ENCODE results near the gene ARRB1.

Gene ARRB1

DNA sequence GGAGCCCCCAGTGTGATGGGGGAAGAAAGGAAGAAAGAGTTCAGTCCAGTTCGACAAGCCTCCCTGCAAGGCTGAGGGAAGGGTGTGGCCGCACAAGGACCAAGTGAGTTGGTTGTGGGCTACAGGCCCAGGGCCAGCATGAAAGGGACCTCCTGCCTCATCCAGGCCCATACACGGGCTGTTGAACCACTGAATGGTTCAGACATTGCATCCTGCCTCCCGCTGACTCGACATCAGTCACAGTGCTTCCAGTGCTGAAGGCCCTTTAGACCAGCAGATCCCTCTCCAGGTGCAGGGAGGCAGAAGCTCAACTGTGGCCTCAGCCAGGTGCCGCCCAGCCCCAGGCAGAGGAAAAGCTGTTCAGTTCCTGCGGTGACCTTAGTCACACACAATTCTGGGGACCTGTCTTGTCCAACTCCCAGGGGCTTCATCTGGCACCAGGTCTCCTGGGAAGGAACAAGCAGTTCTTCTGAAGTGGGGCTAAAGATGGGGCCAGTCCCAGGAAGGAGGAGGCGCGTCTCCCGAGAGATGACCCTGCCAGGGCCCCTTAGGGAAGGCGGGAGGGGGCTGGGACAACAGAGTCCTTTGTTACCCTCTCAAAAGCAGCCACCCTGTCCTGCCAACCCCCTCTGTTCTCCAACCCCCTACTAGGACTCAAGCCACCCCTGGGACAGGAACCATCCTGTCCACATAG is 6.6 kb downstream of the ARRB1 start:
- DNase-seq (no peak), ATAC-seq (replicated peaks) (no peak)
- Mint-ChIP-seq H3K9me3 (no peaks in the 10 kb centered on the region), H3K36me3 (ENCODE audit: insufficient read depth) (peaks cover 5% of the 10 kb centered on the region), H3K4me3 (no peak overlapping the region), H3K27me3 (no peaks in the 10 kb centered on the region), H3K4me1 (ENCODE audit: low read depth in 2 of 2) (peaks cover 63 to 73% of the 10 kb centered on the region in 2 donors), H3K27ac (peak overlapping the region; percentile 8 to 64)

DNA sequence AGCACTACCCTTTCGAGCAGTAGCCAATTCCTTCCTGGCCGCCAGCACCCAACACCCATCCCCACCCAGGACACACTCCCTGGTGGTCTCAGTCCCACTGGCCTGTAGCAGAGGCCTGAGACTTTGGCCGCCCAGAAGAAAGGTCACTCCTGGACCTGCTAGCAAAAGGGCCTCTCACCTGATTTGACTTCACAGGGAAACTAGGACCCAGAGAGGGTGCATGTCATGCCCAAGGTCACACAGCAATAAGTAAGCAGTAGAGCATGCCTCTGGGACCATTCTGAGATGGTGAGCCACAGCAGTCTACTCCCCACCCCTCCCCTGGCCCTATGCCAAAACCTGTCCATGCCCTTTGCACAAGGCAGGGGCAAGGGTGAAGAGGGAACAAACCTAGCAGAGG is 7.3 kb downstream of the ARRB1 start:
- peaks cover 66 to 75% of the 10 kb centered on the region in 2 donors for H3K4me1 Mint-ChIP-seq (ENCODE audit: low read depth in 2 of 2)
- DNase-seq (no peak), ATAC-seq (replicated peaks) (no peak)
- H3K27me3 Mint-ChIP-seq: no peaks in the 10 kb centered on the region
- H3K36me3 Mint-ChIP-seq (ENCODE audit: insufficient read depth): peaks cover 5% of the 10 kb centered on the region
- no peak overlapping the region for H3K4me3 Mint-ChIP-seq
- H3K27ac Mint-ChIP-seq: peak overlapping the region in 1 of 2 donors; percentile 8
- no peaks in the 10 kb centered on the region for H3K9me3 Mint-ChIP-seq

DNA sequence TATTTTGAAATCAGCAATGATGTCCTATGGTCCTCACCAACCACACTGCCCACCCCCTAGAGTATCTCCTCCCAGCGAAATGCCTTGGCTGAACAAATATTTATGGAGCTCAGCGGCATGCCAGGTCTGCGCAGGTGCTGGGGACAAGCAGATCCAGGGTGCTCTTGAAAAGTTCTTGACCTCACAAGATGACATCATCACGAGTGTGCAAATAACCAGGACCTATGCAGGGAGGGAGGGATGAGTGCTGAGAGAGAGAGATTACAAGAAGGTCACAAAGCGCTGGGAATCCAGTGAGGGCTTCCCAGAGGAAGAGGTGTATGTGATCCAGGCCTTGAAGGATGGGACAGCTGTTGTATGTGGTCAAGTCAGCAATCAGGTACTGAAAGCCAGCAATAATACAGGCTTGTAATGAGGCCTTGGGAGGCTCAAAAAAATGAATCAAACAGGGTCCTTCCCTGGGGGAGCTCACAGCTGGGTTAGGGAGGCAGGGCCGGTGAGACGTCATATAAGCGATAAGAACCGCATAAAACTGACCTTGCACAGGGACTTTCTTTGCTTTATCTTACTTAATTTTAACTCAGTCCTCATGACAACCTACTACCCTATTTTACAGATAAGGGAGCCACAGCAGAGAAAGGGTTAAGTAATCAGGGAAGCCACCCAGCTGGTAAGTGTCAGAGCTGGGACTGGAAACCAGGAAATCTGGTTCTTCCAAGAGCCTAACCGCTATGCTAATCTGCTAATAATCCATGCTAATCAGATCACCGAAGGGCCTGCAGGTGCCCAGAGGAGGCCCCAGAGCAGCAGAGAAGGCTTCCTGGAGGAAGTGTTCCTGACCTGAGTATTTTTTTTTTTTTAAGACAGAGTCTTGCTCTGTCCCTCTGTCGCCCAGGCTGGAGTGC is 8.2 kb downstream of the ARRB1 start:
- Mint-ChIP-seq H3K4me1 (ENCODE audit: low read depth in 2 of 2) (peaks cover 66 to 70% of the 10 kb centered on the region in 2 donors), H3K4me3 (no peak overlapping the region)
- ATAC-seq (replicated peaks): no peak

DNA sequence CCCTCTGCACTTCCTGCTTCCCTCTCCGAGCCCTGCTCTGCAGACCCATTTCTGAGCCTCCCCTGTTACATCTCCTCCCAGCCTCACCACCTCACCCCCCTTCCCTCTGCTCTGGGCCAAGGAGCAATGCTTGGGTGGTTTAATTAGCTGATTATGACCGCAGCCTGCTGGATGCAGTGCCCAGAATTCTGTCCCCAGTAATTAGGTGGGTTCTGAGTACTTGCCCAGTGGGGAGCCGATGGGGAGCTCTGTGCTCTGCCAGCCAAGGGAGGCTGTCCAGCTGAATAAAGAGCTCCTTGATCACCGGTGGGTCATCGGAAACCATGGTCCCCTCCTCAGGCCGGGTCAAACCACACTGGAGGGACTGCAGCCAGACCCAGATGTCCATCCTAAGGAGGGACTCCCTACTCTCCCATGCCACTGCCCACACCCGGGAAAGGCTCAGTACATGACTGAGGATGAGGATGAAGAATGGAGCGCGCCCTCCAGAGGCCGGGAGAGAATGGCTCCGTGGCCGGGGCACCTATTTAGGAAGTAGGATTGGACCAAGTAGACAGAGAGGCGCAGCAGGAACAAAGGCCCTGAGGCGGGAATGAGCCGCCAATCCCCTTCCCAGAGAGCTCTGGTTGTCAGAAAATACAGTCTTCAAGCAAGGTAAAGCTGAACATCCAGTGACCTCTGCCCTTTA is 9.1 kb downstream of the ARRB1 start:
- DNase-seq: no peak
- Mint-ChIP-seq H3K4me3 (peak overlapping the region in 1 of 2 donors; percentile 67), H3K27ac (peak overlapping the region; percentile 65 to 92), H3K27me3 (no peaks in the 10 kb centered on the region), H3K9me3 (no peaks in the 10 kb centered on the region), H3K36me3 (ENCODE audit: insufficient read depth) (peaks cover 5% of the 10 kb centered on the region), H3K4me1 (ENCODE audit: low read depth in 2 of 2) (peaks cover 63 to 66% of the 10 kb centered on the region in 2 donors)
- no peak for ATAC-seq (replicated peaks)

More for the DNA sequence above, 8.2 kb downstream of the ARRB1 start:
- Mint-ChIP-seq H3K36me3 (ENCODE audit: insufficient read depth) (peaks cover 5% of the 10 kb centered on the region), H3K9me3 (no peaks in the 10 kb centered on the region), H3K27ac (peak overlapping the region; percentile 65 to 92), H3K27me3 (no peaks in the 10 kb centered on the region)
- DNase-seq: no peak

DNA sequence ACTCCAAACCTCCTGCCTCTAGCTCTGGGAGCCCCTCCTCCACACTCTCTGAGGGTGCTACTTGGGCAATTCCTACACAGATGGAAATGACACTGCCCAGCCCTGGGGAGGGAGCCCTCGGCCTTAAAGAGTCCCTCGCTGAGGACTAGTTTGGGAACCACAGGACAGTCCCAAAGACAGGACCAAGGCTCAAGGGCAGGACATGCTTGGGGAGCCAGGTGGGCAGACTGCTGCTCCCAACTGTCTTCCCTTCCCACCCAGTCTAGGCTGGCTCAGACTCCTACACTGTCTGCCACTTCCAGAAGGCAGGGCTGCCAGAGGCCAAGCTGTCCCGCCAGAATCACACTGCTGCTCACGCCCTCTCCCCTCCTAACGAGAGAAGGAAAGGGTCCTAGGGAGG is 9.8 kb downstream of the ARRB1 start:
- H3K27me3 Mint-ChIP-seq: no peaks in the 10 kb centered on the region
- H3K4me1 Mint-ChIP-seq (ENCODE audit: low read depth in 2 of 2): peaks cover 60 to 67% of the 10 kb centered on the region in 2 donors
- DNase-seq (no peak), ATAC-seq (replicated peaks) (no peak)
- H3K27ac Mint-ChIP-seq: peak overlapping the region; percentile 65 to 92
- H3K4me3 Mint-ChIP-seq: peak overlapping the region; percentile 67 to 84
- no peaks in the 10 kb centered on the region for H3K9me3 Mint-ChIP-seq
- peaks cover 5% of the 10 kb centered on the region for H3K36me3 Mint-ChIP-seq (ENCODE audit: insufficient read depth)

DNA sequence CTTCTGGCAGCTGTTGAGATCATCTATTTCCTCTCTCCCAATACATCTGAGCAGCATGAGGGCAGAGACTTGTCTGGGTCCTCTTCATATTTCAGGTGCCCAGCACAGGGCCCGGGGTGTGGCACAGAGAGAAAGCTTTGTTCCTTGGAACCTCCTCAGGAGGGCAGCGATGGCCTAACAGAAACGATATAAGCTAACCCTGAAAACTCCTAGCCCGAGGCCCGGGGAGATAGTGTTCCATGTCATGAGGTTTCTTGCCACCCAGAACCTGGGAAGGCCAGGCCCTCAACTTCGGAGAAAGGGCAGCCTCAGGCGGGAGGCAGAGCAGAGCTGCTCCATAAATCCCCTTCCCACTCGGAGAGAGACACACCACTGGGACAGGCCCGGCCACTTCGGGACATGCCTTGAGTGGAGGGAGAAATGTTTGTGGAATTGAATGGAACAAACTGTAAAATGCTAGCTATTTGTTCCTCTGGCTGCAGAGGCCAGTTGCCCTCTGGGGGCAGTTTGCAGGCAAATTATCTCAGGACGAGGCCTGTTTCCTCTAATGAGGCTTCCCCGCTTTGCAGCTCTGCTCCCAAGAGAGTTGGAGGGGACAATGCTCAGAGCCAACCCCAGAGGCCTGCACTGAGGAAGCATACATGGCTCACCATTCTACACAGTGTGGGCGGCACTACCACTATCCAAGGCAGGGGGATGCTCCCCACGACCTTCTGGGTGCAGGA is 11.6 kb downstream of the ARRB1 start:
- ATAC-seq (replicated peaks) (no peak), DNase-seq (no peak)
- peak overlapping the region; percentile 67 to 84 for H3K4me3 Mint-ChIP-seq
- no peaks in the 10 kb centered on the region for H3K27me3 Mint-ChIP-seq
- H3K27ac Mint-ChIP-seq: peak overlapping the region; percentile 65 to 92
- peaks cover 50 to 63% of the 10 kb centered on the region in 2 donors for H3K4me1 Mint-ChIP-seq (ENCODE audit: low read depth in 2 of 2)
- H3K36me3 Mint-ChIP-seq (ENCODE audit: insufficient read depth): peaks cover 5% of the 10 kb centered on the region
- no peaks in the 10 kb centered on the region for H3K9me3 Mint-ChIP-seq

DNA sequence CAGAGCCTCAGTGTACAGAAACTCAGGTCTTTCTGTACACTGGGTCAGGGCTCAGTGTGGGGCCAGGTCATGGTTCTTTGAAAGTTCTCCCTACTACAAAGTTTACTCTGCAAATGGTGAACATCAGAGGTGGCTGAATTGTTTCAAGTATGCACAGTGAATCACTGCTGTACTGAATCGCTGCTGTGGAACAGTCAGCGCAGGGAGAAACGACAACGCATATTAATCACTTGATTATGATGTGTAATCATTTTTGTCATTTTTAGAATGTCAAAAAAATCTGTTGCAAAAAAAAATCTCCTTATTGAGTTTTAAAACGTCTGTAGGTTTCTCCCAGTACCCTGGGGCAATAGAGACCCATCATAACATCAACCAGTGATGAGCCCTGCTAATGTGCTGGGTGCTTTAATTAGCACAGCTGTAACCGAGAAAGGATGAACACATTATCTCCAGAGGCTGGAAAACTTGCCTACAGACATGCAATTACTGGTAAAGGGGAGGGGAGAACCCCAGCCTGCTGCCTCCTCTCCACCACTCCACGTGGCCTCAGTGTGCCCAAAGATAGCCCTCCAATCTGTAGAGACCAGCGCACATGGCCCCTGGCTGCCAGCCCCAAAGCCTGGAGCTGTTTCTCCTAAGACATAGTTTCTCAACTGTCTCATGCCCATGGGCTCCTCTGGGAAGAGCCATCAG is 12.8 kb downstream of the ARRB1 start:
- Mint-ChIP-seq H3K4me1 (ENCODE audit: low read depth in 2 of 2) (peaks cover 49 to 61% of the 10 kb centered on the region in 2 donors), H3K9me3 (no peaks in the 10 kb centered on the region), H3K27me3 (no peaks in the 10 kb centered on the region), H3K4me3 (peak overlapping the region; percentile 41 to 84), H3K27ac (peak overlapping the region; percentile 65 to 92), H3K36me3 (ENCODE audit: insufficient read depth) (peaks cover 5% of the 10 kb centered on the region)
- ATAC-seq (replicated peaks): no peak
- no peak for DNase-seq

DNA sequence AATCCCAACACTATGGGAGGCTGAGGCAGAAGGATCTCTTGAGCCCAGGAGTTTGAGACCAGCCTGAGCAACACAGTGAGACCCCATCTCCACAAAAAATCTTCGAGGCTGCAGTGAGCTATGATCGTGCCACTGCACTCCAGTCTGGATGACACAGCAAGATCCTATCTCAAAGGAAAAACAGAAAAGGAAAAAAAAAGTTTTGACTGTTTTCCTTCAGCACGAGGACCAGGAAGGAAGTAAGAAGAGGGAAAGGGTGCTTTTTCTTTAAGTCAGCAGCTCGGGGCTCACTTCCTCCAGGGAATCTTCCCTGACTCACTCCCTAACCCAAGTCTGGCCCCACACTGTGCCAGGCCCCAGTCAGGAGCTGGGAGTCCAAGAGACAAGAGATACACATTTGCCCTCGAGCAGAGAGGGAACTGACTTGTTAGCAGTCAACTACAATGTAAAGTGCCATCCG is 14.2 kb downstream of the ARRB1 start:
- Mint-ChIP-seq H3K4me1 (ENCODE audit: low read depth in 2 of 2) (peaks cover 45 to 56% of the 10 kb centered on the region in 2 donors), H3K4me3 (no peak overlapping the region), H3K36me3 (ENCODE audit: insufficient read depth) (peaks cover 5% of the 10 kb centered on the region), H3K27me3 (no peaks in the 10 kb centered on the region), H3K9me3 (no peaks in the 10 kb centered on the region), H3K27ac (peak overlapping the region in 1 of 2 donors; percentile 20)
- no peak for DNase-seq
- ATAC-seq (replicated peaks): no peak

DNA sequence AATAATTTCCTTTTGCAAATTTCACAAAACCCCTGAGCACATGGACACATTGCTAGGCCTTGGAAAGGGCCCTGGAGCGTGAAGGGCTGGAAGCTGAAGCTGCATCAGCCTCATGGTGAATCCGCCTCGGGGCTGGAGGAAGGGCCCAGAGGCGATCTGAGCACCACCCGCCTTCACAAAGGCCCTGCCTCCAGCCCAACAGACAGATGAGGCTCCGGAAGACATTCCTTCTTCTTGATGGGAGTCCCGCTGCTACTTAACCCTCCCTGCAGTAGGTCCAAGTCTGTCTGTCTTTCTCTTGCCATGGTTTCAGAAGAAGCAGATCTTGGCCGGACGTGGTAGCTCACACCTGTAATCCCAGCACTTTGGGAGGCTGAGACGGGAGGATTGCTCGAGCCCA is 16.5 kb downstream of the ARRB1 start:
- peaks cover 3% of the 10 kb centered on the region for H3K36me3 Mint-ChIP-seq (ENCODE audit: insufficient read depth)
- peak overlapping the region in 1 of 2 donors; percentile 16 for H3K27ac Mint-ChIP-seq
- no peak overlapping the region for H3K4me3 Mint-ChIP-seq
- peaks cover 28 to 36% of the 10 kb centered on the region in 2 donors for H3K4me1 Mint-ChIP-seq (ENCODE audit: low read depth in 2 of 2)
- ATAC-seq (replicated peaks) (no peak), DNase-seq (no peak)
- no peaks in the 10 kb centered on the region for H3K27me3 Mint-ChIP-seq
- no peaks in the 10 kb centered on the region for H3K9me3 Mint-ChIP-seq

DNA sequence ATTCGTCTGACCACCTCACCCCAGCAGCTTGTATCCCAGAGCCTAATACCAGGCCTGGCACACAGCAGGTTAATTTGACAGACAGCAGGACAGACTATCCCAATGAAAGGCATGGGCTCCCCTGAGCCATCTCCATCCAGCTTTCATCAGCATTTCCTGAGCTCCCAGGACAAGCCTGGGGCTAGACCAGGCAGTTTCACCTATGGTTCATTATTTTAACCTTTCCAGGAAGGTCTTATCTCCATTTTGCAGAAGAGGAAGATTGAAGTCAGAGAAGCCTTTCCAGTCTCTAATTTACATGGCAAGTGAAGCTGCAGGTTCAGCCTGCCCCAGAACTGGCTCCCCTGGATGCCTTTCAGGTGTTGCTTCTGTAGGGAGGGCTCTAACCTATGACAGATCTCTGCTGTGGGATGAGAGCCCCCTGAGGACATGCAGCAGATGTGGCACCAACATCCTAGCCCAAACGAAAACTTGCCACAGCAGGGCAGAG is 17.0 kb downstream of the ARRB1 start:
- Mint-ChIP-seq H3K27me3 (no peaks in the 10 kb centered on the region), H3K36me3 (ENCODE audit: insufficient read depth) (peaks cover 3% of the 10 kb centered on the region), H3K9me3 (no peaks in the 10 kb centered on the region), H3K4me1 (ENCODE audit: low read depth in 2 of 2) (peaks cover 25 to 30% of the 10 kb centered on the region in 2 donors), H3K27ac (peak overlapping the region; percentile 77 to 82), H3K4me3 (no peak overlapping the region)
- DNase-seq (no peak), ATAC-seq (replicated peaks) (no peak)

DNA sequence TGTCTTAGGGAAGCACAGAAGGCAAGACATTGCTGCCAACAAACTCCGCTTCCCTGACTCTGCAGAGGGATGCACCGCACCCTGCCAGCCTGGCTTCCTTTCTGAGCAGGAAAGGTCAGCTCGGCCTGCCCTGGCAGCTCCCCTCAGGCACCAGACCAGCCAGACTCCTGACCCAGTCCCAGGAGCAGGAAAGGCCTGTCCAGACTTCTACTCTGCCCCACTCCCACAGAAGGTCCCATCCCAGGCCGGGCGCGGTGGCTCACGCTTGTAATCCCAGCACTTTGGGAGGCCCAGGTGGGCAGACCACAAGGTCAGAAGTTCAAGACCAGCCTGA is 17.7 kb downstream of the ARRB1 start:
- Mint-ChIP-seq H3K27me3 (no peaks in the 10 kb centered on the region), H3K9me3 (no peaks in the 10 kb centered on the region), H3K4me1 (ENCODE audit: low read depth in 2 of 2) (peaks cover 19 to 26% of the 10 kb centered on the region in 2 donors), H3K4me3 (no peak overlapping the region), H3K36me3 (ENCODE audit: insufficient read depth) (peaks cover 7% of the 10 kb centered on the region), H3K27ac (peak overlapping the region in 1 of 2 donors; percentile 82)
- DNase-seq: no peak
- ATAC-seq (replicated peaks): no peak

DNA sequence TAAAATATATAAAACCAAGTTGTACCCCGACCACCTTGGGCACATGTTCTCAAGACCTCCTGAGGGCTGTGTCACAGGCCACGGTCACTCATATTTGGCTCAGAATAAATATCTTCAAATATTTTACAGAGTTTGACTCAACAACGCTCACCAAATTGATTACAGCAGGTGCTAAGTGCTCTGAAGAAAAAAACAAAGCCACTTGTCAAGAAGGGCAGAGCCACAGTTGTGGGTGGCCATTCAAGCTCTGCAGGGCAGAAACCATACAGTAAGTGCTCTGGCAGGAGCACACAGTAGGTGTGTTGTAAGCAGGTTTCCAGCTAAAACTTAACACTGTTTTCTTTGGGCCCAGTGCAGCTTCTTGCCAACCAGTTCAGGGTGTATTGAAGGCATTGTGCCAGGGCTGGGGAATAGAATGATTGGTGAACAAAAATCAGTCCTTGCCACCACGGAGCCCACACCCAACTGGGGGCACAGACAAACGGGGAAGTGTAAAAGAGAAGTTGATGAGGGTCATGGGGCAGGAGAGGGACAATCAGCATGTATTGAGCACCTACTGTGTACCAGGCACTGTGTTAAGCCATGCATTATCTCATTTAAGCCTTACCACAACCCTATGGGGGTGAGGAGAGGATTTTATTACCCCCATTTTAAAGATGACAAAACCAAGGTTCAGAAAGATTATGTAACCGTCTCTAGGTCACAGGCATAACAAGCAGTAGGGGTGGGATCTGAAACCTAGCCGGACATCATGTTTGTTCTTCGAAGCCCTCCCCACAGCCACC is 18.2 kb downstream of the ARRB1 start:
- DNase-seq (no peak), ATAC-seq (replicated peaks) (no peak)
- no peak overlapping the region for H3K4me3 Mint-ChIP-seq
- H3K36me3 Mint-ChIP-seq (ENCODE audit: insufficient read depth): peaks cover 7% of the 10 kb centered on the region
- H3K27me3 Mint-ChIP-seq: no peaks in the 10 kb centered on the region
- peak overlapping the region in 1 of 2 donors; percentile 88 for H3K27ac Mint-ChIP-seq
- no peaks in the 10 kb centered on the region for H3K9me3 Mint-ChIP-seq
- peaks cover 23 to 30% of the 10 kb centered on the region in 2 donors for H3K4me1 Mint-ChIP-seq (ENCODE audit: low read depth in 2 of 2)

Data from effector memory CD8-positive, alpha-beta T cell (primary cell).